GM19463 (cell line): ENCODE measurements around the gene ANKRD50.
A peak's percentile ranks its signal among the peaks of the same experiment; 100 is the strongest.

ENCODE experiments used
- ATAC-seq: cut with Tn5 transposase; IDR thresholded peaks from one replicate; pipeline ENCODE4 v1.9.1; 2021; ENCODE audit warnings: mild to moderate bottlenecking, moderate library complexity; ENCODE audit not compliant: unreplicated experiment

The ANKRD50 gene

GRCh38 chr4:124636788-124637187, 75.7 kb downstream of the ANKRD50 start:
- ATAC-seq: no peak

GRCh38 chr4:124635331-124635730, 77.2 kb downstream of the ANKRD50 start:
- ATAC-seq: no peak

- ATAC-seq: no peak
Observed at GRCh38 chr4:124633285-124633941, 79.1 kb downstream of the ANKRD50 start.

GRCh38 chr4:124632439-124632838, 80.1 kb downstream of the ANKRD50 start:
- ATAC-seq: no peak

GRCh38 chr4:124631760-124632159, 80.8 kb downstream of the ANKRD50 start:
- ATAC-seq: peak; percentile 96

- no peak for ATAC-seq
Observed at GRCh38 chr4:124629681-124630080, 82.9 kb downstream of the ANKRD50 start.
